Measurements from ENCODE around the gene TSPAN14.

DNA sequence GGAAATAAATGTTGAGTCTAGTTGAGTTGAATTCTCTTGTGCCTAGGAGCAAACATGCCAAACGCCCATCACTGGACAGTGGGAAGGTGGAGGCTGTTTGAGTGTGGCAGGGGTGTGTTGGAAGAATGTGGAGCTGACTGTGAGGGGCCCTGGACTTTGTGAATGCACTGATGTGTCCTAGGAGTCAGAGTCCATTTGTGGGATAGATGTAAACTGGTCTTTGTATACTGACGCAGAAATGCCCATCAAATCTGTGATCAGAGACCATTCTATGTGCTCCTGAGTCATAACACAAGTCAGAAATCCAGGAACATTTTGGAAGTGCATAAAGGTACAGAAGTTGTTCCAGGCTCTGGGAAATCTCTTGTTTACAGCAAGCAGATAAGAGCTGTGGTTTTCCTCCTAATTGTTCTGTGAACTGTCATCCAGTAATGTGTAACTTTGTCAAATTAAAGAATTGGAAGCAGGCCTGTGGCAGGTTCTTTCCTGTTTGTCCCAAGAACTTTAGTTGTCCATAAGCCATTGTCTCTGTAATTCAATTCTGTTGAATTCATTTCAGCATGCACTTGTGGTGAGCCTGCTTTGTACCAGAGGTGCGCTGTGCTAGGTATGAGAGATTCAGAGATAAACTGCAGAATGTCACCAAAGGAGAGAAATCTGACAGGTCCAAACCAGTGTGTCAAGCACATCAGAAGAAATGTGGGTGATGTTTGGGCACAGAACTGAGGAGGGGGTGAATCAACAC is 38.2 kb upstream of the TSPAN14 start:
- TF ChIP-seq, protein P1, sequence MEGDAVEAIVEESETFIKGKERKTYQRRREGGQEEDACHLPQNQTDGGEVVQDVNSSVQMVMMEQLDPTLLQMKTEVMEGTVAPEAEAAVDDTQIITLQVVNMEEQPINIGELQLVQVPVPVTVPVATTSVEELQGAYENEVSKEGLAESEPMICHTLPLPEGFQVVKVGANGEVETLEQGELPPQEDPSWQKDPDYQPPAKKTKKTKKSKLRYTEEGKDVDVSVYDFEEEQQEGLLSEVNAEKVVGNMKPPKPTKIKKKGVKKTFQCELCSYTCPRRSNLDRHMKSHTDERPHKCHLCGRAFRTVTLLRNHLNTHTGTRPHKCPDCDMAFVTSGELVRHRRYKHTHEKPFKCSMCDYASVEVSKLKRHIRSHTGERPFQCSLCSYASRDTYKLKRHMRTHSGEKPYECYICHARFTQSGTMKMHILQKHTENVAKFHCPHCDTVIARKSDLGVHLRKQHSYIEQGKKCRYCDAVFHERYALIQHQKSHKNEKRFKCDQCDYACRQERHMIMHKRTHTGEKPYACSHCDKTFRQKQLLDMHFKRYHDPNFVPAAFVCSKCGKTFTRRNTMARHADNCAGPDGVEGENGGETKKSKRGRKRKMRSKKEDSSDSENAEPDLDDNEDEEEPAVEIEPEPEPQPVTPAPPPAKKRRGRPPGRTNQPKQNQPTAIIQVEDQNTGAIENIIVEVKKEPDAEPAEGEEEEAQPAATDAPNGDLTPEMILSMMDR (IDR thresholded peaks at IDR 0.05) = no peak
- TF ChIP-seq POLR2A (IDR thresholded peaks at IDR 0.05) (no peak), POLR2AphosphoS5 (IDR thresholded peaks at IDR 0.05) (no peak)
